ENCODE measurements around the gene NEDD9. TPM values are rescaled to one million over a fixed set of nuclear protein-coding genes. Genes with fewer than 3 reads are reported as not detected.

Gene NEDD9
- total RNA-seq, 1 donor from 2014 or later, result 31.1 TPM

DNA sequence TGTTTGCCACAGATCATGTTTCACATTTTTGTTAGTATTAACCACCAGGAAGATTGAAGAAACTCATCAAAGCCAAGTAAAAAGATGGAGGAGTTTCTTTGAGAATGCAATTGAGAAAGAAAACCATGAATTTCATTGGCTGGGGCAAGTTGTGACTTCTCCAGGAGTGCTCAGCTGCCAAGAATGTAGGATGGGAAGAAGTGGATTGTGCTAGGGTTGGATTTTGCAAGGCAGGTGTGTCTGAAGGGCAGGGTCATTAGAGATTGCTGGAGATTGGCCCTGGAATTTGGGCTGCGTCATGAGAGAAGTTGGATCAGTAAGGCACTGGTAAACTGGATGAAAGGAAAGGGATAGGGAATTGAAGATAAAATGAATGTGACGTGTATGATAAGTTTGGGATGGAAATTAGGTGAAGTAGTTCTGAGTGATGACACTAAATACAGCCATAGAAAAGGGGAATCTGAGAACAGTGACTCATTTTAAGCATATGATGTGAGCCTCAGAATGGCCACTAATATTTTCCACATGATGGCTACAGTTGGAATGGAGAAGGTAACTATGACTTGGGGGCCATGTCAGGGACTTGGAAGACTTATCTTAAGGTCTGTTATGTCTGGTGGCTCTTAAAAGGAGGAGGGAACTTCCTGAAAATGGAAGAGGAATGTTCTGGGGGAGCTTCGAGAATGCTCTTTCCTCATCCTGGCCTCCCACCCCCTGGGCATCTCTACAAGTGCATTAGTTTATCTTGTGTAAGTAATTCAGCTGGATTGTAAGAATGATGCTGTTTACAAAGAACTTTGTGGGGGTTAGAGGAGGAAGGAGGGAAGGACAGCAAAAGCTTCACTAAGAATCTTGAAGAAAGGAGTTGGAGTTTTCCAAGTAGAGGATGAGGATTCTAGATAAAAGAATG lies 93.2 kb downstream of the NEDD9 start:
- DNase-seq, result no peak
- intact Hi-C loops (cut with micrococcal nuclease), result no loop called here

DNA sequence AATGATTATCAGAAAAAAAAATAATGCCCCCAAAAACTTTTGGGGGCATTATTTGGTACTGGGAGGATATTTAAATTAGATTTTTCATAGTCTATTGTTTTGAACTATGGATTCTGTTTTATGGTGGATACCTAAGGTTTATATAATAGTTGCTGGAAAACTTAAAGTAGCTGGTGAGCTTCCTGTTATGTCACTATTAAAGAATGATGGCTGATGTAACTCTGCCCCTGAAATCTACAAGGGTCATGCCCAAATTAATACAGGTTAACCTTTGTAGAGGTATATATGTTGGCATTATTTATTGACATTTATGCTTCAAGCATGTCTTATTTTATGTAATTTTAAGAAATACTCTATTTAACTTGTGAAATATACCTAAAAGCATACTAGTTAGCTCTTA lies 95.7 kb downstream of the NEDD9 start:
- ATAC-seq, result no peak
- intact Hi-C loops (cut with micrococcal nuclease), result no loop called here
- no peak for DNase-seq

More for the DNA sequence above, 93.2 kb downstream of the NEDD9 start:
- ATAC-seq, result no peak

Other genes starting within 250 kb of the NEDD9 start
- gene ELOVL2, start 188.4 kb downstream of the NEDD9 start, total RNA-seq, result 1.3 TPM
- 13.1 TPM for gene SMIM13, start 138.8 kb downstream of the NEDD9 start, total RNA-seq
- gene ERVFRD-1, start 120.9 kb downstream of the NEDD9 start, total RNA-seq, result 0.12 TPM